ENCODE results near the gene GMPR.

DNA sequence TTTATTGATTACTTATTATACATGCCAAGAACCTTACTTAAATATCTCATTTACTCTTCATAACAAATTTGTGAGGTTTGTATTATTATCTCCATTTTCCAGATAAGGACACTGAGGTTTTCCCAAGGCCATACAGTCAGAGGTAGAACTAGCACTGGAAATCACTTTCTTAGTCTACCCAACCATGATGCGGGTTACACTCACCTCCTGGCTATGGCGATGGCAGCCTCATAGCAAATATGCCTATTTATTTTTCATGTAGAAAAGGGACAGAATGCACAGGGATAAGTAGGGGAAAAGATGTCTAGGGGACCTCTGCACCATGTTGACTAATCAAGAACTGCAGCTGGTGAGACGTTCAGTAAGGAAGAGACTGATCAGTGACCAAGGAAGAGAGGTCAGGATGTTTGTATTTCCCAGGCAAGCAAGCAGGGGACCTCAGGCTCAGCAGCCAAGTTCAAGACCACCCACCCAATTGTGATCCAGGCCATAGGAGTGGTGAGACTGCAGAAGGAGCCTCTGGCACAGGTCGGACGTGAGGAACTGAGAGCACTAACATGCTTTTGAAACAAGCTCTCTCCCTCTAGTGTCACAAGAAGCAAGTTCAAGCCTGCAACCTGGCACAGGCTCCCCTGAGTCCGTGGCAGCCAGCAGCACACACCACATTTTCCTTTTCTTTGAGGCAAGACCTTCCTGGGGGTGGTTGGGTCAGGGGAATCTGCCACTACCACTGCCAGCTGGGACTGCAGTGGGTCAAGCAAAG, 97.8 kb downstream of the GMPR start:
- TF ChIP-seq, protein P1, sequence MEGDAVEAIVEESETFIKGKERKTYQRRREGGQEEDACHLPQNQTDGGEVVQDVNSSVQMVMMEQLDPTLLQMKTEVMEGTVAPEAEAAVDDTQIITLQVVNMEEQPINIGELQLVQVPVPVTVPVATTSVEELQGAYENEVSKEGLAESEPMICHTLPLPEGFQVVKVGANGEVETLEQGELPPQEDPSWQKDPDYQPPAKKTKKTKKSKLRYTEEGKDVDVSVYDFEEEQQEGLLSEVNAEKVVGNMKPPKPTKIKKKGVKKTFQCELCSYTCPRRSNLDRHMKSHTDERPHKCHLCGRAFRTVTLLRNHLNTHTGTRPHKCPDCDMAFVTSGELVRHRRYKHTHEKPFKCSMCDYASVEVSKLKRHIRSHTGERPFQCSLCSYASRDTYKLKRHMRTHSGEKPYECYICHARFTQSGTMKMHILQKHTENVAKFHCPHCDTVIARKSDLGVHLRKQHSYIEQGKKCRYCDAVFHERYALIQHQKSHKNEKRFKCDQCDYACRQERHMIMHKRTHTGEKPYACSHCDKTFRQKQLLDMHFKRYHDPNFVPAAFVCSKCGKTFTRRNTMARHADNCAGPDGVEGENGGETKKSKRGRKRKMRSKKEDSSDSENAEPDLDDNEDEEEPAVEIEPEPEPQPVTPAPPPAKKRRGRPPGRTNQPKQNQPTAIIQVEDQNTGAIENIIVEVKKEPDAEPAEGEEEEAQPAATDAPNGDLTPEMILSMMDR (IDR thresholded peaks at IDR 0.05), result no peak
- no peak for TF ChIP-seq ZFX (IDR thresholded peaks at IDR 0.05; ENCODE audit: borderline replicate concordance)
